ENCODE results near the gene SLC9A5.

Gene SLC9A5

GRCh38 chr16:67249178-67250044 lies 632 bp downstream of the SLC9A5 start:
- DNase-seq = no peak
- peaks cover 11% of the 10 kb centered on the region for H3K4me1 ChIP-seq
- peaks cover 17% of the 10 kb centered on the region for H3K27me3 ChIP-seq
- peak overlapping the region; percentile 57 for H3K4me3 ChIP-seq (ENCODE audit: low read depth, low read length)
- TF ChIP-seq, protein P1, sequence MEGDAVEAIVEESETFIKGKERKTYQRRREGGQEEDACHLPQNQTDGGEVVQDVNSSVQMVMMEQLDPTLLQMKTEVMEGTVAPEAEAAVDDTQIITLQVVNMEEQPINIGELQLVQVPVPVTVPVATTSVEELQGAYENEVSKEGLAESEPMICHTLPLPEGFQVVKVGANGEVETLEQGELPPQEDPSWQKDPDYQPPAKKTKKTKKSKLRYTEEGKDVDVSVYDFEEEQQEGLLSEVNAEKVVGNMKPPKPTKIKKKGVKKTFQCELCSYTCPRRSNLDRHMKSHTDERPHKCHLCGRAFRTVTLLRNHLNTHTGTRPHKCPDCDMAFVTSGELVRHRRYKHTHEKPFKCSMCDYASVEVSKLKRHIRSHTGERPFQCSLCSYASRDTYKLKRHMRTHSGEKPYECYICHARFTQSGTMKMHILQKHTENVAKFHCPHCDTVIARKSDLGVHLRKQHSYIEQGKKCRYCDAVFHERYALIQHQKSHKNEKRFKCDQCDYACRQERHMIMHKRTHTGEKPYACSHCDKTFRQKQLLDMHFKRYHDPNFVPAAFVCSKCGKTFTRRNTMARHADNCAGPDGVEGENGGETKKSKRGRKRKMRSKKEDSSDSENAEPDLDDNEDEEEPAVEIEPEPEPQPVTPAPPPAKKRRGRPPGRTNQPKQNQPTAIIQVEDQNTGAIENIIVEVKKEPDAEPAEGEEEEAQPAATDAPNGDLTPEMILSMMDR (IDR thresholded peaks at IDR 0.05; ENCODE audit: low read depth, low read length) = no peak
- H3K9me3 ChIP-seq = no peaks in the 10 kb centered on the region
- H3K36me3 ChIP-seq = no peaks in the 10 kb centered on the region

GRCh38 chr16:67250045-67250327 lies 1.2 kb downstream of the SLC9A5 start:
- H3K9me3 ChIP-seq = no peaks in the 10 kb centered on the region
- no peaks in the 10 kb centered on the region for H3K36me3 ChIP-seq
- H3K27me3 ChIP-seq = peaks cover 17% of the 10 kb centered on the region
- no peak overlapping the region for H3K4me3 ChIP-seq (ENCODE audit: low read depth, low read length)
- peaks cover 10% of the 10 kb centered on the region for H3K4me1 ChIP-seq
- DNase-seq = no peak
- TF ChIP-seq, protein P1 (IDR thresholded peaks at IDR 0.05; ENCODE audit: low read depth, low read length) = no peak

- TF ChIP-seq, protein P1 (IDR thresholded peaks at IDR 0.05; ENCODE audit: low read depth, low read length) = no peak
- DNase-seq = no peak
- H3K36me3 ChIP-seq = no peaks in the 10 kb centered on the region
- peaks cover 17% of the 10 kb centered on the region for H3K27me3 ChIP-seq
- H3K4me3 ChIP-seq (ENCODE audit: low read depth, low read length) = no peak overlapping the region
- peaks cover 4% of the 10 kb centered on the region for H3K4me1 ChIP-seq
- no peaks in the 10 kb centered on the region for H3K9me3 ChIP-seq
These were observed 4.1 kb downstream of the SLC9A5 start for GRCh38 chr16:67252609-67253497.

DNA sequence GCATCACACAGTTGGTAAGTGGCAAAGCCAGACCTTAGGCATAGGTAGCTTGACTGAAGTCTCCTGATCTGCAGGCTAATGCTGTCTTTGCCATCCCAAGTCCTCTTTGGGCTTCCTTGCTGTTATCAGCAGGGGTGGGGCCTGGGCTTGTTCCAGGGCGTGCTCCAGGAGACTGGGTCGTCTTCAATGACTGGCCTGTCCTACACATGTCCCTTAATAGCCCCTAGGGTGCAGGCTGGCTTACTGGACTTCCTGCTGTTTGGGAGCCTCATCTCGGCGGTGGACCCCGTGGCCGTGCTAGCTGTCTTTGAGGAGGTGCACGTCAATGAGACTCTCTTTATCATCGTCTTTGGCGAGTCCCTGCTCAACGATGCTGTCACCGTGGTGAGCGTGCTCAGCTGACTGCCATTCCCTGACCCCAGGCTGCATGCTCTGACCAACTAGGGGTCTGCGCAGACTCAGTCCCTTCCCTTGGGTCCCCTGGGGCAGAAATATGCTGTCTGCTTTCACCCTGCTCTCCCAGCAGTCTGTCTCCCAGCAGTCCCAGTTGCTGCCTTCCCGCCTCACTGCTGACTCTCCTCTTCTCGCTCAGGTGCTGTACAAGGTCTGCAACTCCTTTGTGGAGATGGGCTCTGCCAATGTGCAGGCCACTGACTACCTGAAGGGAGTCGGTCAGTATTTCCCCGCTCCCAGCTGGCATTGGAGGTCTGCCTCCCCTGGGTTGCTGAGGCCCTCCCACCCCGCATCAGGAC lies 6.2 kb downstream of the SLC9A5 start:
- no peaks in the 10 kb centered on the region for H3K36me3 ChIP-seq
- H3K27me3 ChIP-seq = peaks cover under 1% of the 10 kb centered on the region
- peaks cover 2% of the 10 kb centered on the region; the same call in 1 of the 2 replicates for H3K4me1 ChIP-seq
- no peak for DNase-seq
- no peak overlapping the region for H3K4me3 ChIP-seq (ENCODE audit: low read depth, low read length)
- TF ChIP-seq, protein P1 (IDR thresholded peaks at IDR 0.05; ENCODE audit: low read depth, low read length) = no peak
- no peaks in the 10 kb centered on the region for H3K9me3 ChIP-seq

DNA sequence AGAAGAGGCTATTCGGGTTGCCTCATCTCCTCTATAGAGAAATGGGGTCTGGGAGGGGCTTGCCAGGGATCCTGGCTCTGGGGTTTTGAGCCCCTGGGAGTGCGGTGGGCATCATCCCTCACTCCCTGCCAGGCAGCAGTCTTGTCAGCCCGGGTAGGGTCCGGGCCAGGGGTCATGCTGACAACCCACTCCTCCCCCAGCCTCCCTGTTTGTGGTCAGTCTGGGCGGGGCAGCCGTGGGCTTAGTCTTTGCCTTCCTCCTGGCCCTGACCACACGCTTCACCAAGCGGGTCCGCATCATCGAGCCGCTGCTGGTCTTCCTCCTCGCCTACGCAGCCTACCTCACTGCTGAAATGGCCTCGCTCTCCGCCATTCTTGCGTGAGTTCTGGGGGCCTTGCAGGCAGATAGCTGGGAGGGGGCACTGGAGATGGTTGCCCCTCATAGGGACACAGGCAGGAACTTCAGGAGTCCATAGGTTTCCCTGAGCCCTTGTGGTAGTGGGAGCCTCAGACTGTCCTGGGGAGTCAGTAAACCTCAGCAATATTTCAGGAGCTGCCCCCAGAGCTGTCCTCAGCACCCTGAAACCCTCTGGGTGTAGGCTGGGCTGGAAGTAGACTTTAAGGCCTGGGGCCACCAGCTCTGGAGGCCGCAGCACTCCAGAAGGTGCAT lies 6.9 kb downstream of the SLC9A5 start:
- Histone ChIP-seq H3K4me1 (peaks cover 2% of the 10 kb centered on the region; the same call in 1 of the 2 replicates), H3K4me3 (ENCODE audit: low read depth, low read length) (no peak overlapping the region), H3K36me3 (no peaks in the 10 kb centered on the region), H3K9me3 (no peaks in the 10 kb centered on the region), H3K27me3 (no peaks in the 10 kb centered on the region)
- DNase-seq = no peak
- TF ChIP-seq, protein P1 (IDR thresholded peaks at IDR 0.05; ENCODE audit: low read depth, low read length) = no peak

Measured in BE2C (cell line).